ENCODE results near the gene FAM131B.

FAM131B gene

DNA sequence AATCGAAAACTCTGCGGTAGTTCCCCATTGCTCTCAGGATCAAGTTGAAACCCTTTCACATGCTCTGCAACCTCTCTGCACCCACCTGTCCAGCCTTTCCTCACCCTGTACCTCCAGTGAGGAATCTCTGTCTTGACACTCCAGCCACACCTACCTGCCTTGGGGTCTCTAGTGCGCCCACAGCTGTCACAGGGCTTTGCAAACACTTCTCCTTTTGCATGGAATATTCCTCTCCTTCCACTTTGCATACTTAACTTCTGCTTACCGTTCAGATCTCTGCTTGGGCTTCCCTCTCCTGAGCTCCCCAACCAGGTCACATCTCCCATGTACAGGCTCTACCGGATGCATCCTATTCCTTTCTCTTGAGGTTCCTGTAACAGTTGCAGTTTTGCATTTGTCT, 12.0 kb upstream of the FAM131B start:
- no peak overlapping the region for H3K4me3 ChIP-seq (ENCODE audit: low read length)
- DNase-seq (ENCODE audit: low read depth), result no peak
- TF ChIP-seq, protein P1, sequence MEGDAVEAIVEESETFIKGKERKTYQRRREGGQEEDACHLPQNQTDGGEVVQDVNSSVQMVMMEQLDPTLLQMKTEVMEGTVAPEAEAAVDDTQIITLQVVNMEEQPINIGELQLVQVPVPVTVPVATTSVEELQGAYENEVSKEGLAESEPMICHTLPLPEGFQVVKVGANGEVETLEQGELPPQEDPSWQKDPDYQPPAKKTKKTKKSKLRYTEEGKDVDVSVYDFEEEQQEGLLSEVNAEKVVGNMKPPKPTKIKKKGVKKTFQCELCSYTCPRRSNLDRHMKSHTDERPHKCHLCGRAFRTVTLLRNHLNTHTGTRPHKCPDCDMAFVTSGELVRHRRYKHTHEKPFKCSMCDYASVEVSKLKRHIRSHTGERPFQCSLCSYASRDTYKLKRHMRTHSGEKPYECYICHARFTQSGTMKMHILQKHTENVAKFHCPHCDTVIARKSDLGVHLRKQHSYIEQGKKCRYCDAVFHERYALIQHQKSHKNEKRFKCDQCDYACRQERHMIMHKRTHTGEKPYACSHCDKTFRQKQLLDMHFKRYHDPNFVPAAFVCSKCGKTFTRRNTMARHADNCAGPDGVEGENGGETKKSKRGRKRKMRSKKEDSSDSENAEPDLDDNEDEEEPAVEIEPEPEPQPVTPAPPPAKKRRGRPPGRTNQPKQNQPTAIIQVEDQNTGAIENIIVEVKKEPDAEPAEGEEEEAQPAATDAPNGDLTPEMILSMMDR (conservative IDR thresholded peaks at IDR 0.05; ENCODE audit: low read depth, low read length), result no peak

DNA sequence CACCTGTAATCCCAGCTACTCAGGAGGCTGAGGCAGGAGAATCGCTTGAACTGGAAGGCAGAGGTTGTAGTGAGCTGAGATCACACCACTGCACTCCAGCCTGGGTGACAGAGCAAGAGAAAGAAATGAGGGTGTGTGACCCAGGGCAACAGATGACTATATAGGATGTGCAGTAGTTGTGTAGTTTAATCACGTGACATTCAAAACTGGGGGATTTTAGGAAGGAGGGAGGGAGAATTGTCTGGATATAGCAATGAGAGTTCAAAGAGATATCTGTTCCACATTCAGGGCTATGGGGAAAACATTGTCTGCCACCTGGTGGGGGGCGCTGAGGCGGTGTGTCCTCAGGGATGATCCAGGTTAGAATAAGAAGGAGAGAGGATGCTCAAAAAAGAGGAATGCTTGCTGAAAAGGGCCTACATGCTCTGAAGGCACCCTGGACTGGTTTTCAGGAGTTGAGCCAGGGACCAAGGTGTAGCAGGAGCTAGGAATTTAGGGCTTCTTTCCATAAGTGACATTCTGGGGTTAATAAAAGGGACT, 10.8 kb upstream of the FAM131B start:
- no peak overlapping the region for H3K4me3 ChIP-seq (ENCODE audit: low read length)
- DNase-seq (ENCODE audit: low read depth), result no peak
- TF ChIP-seq, protein P1 (conservative IDR thresholded peaks at IDR 0.05; ENCODE audit: low read depth, low read length), result no peak

GRCh38 chr7:143372070-143372469, 9.6 kb upstream of the FAM131B start:
- TF ChIP-seq, protein P1 (conservative IDR thresholded peaks at IDR 0.05; ENCODE audit: low read depth, low read length), result no peak
- H3K4me3 ChIP-seq (ENCODE audit: low read length), result no peak overlapping the region
- DNase-seq (ENCODE audit: low read depth), result no peak

- TF ChIP-seq, protein P1 (conservative IDR thresholded peaks at IDR 0.05; ENCODE audit: low read depth, low read length), result no peak
- H3K4me3 ChIP-seq (ENCODE audit: low read length), result no peak overlapping the region
- DNase-seq (ENCODE audit: low read depth), result no peak
Observed at GRCh38 chr7:143369678-143370651, 7.5 kb upstream of the FAM131B start.

DNA sequence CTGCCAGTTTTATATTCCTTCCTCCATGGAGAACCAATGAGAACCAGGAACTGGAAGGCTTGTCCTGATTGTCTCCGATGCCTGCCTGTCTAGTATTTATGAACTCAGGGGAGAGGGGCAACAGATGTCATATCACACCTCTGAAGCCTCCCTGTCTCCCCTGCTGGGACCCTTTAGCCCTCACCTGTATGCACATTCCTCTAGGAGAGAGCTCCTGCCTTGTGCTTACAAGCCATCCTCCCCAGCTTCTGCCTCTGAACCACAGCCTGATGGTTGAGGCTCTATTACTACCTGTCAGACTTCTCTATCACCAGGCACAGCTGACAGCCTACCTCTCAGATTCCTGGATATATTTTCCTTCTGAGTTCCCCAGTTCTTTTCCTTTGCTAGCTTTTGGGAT, 5.9 kb upstream of the FAM131B start:
- no peak for DNase-seq (ENCODE audit: low read depth)
- no peak overlapping the region for H3K4me3 ChIP-seq (ENCODE audit: low read length)
- TF ChIP-seq, protein P1 (conservative IDR thresholded peaks at IDR 0.05; ENCODE audit: low read depth, low read length), result no peak

GRCh38 chr7:143367972-143368371, 5.5 kb upstream of the FAM131B start:
- H3K4me3 ChIP-seq (ENCODE audit: low read length), result no peak overlapping the region
- TF ChIP-seq, protein P1 (conservative IDR thresholded peaks at IDR 0.05; ENCODE audit: low read depth, low read length), result no peak
- DNase-seq (ENCODE audit: low read depth), result no peak

All from retinal pigment epithelial cell (primary cell).